ENCODE results near the gene DAB2IP. TPM values are rescaled to one million over a fixed set of nuclear protein-coding genes. Genes with fewer than 3 reads are reported as not detected.

The DAB2IP gene
- total RNA-seq, 2 experiments from 2014 or later = 0.18 to 0.33 TPM

GRCh38 chr9:121814594-121814993, 163.2 kb downstream of the DAB2IP start:
- no peaks in the 10 kb centered on the region for H3K9me3 Mint-ChIP-seq
- H3K4me1 Mint-ChIP-seq = no peaks in the 10 kb centered on the region
- no peaks in the 10 kb centered on the region for H3K27me3 Mint-ChIP-seq
- H3K36me3 Mint-ChIP-seq = no peaks in the 10 kb centered on the region
- no peak overlapping the region for H3K27ac Mint-ChIP-seq
- DNase-seq = no peak
- H3K4me3 Mint-ChIP-seq = no peak overlapping the region

GRCh38 chr9:121815084-121815483, 163.7 kb downstream of the DAB2IP start:
- Mint-ChIP-seq H3K4me1 (no peaks in the 10 kb centered on the region), H3K9me3 (no peaks in the 10 kb centered on the region), H3K27ac (no peak overlapping the region), H3K36me3 (no peaks in the 10 kb centered on the region), H3K27me3 (no peaks in the 10 kb centered on the region), H3K4me3 (no peak overlapping the region)
- no peak for DNase-seq

- no peaks in the 10 kb centered on the region for H3K27me3 Mint-ChIP-seq
Observed at GRCh38 chr9:121815546-121816448, 164.4 kb downstream of the DAB2IP start.

GRCh38 chr9:121816449-121816817, 165.0 kb downstream of the DAB2IP start:
- no peaks in the 10 kb centered on the region for H3K4me1 Mint-ChIP-seq

More at GRCh38 chr9:121815546-121816448, 164.4 kb downstream of the DAB2IP start:
- DNase-seq = no peak
- Mint-ChIP-seq H3K9me3 (no peaks in the 10 kb centered on the region), H3K4me3 (no peak overlapping the region), H3K4me1 (no peaks in the 10 kb centered on the region), H3K27ac (no peak overlapping the region), H3K36me3 (no peaks in the 10 kb centered on the region)

GRCh38 chr9:121816845-121817450, 165.5 kb downstream of the DAB2IP start:
- no peaks in the 10 kb centered on the region for H3K4me1 Mint-ChIP-seq
- no peaks in the 10 kb centered on the region for H3K36me3 Mint-ChIP-seq
- no peaks in the 10 kb centered on the region for H3K9me3 Mint-ChIP-seq
- no peak overlapping the region for H3K4me3 Mint-ChIP-seq
- no peak overlapping the region for H3K27ac Mint-ChIP-seq
- no peaks in the 10 kb centered on the region for H3K27me3 Mint-ChIP-seq
- no peak for DNase-seq

More at GRCh38 chr9:121816449-121816817, 165.0 kb downstream of the DAB2IP start:
- no peak for DNase-seq
- Mint-ChIP-seq H3K27ac (no peak overlapping the region), H3K27me3 (no peaks in the 10 kb centered on the region), H3K36me3 (no peaks in the 10 kb centered on the region), H3K9me3 (no peaks in the 10 kb centered on the region), H3K4me3 (no peak overlapping the region)

GRCh38 chr9:121817476-121817875, 166.0 kb downstream of the DAB2IP start:
- no peaks in the 10 kb centered on the region for H3K9me3 Mint-ChIP-seq
- H3K36me3 Mint-ChIP-seq = no peaks in the 10 kb centered on the region
- no peaks in the 10 kb centered on the region for H3K27me3 Mint-ChIP-seq
- DNase-seq = no peak
- H3K4me3 Mint-ChIP-seq = no peak overlapping the region
- no peak overlapping the region for H3K27ac Mint-ChIP-seq
- no peaks in the 10 kb centered on the region for H3K4me1 Mint-ChIP-seq

GRCh38 chr9:121818016-121818661, 166.7 kb downstream of the DAB2IP start:
- Mint-ChIP-seq H3K36me3 (no peaks in the 10 kb centered on the region), H3K9me3 (no peaks in the 10 kb centered on the region), H3K4me1 (no peaks in the 10 kb centered on the region), H3K4me3 (no peak overlapping the region), H3K27ac (no peak overlapping the region), H3K27me3 (no peaks in the 10 kb centered on the region)
- no peak for DNase-seq

- Mint-ChIP-seq H3K4me1 (no peaks in the 10 kb centered on the region), H3K9me3 (no peaks in the 10 kb centered on the region), H3K27me3 (no peaks in the 10 kb centered on the region), H3K27ac (no peak overlapping the region), H3K4me3 (no peak overlapping the region), H3K36me3 (no peaks in the 10 kb centered on the region)
- DNase-seq = no peak
Observed at GRCh38 chr9:121818841-121819427, 167.5 kb downstream of the DAB2IP start.

GRCh38 chr9:121819428-121820231, 168.2 kb downstream of the DAB2IP start:
- H3K4me1 Mint-ChIP-seq = no peaks in the 10 kb centered on the region
- no peak overlapping the region for H3K27ac Mint-ChIP-seq
- no peaks in the 10 kb centered on the region for H3K27me3 Mint-ChIP-seq
- DNase-seq = no peak
- H3K36me3 Mint-ChIP-seq = no peaks in the 10 kb centered on the region
- no peak overlapping the region for H3K4me3 Mint-ChIP-seq
- H3K9me3 Mint-ChIP-seq = no peaks in the 10 kb centered on the region

- Mint-ChIP-seq H3K27ac (no peak overlapping the region), H3K9me3 (no peaks in the 10 kb centered on the region), H3K4me3 (no peak overlapping the region), H3K4me1 (no peaks in the 10 kb centered on the region), H3K36me3 (no peaks in the 10 kb centered on the region), H3K27me3 (no peaks in the 10 kb centered on the region)
- DNase-seq = no peak
Observed at GRCh38 chr9:121820286-121821005, 169.0 kb downstream of the DAB2IP start.

- DNase-seq = no peak
- Mint-ChIP-seq H3K27ac (no peak overlapping the region), H3K4me1 (no peaks in the 10 kb centered on the region), H3K4me3 (no peak overlapping the region), H3K9me3 (no peaks in the 10 kb centered on the region), H3K27me3 (no peaks in the 10 kb centered on the region), H3K36me3 (no peaks in the 10 kb centered on the region)
Observed at GRCh38 chr9:121821326-121821725, 169.9 kb downstream of the DAB2IP start.

- H3K27me3 Mint-ChIP-seq = no peaks in the 10 kb centered on the region
- no peak for DNase-seq
- H3K9me3 Mint-ChIP-seq = no peaks in the 10 kb centered on the region
- no peaks in the 10 kb centered on the region for H3K36me3 Mint-ChIP-seq
- no peaks in the 10 kb centered on the region for H3K4me1 Mint-ChIP-seq
- H3K27ac Mint-ChIP-seq = no peak overlapping the region
- H3K4me3 Mint-ChIP-seq = peak overlapping the region; percentile 29
Observed at GRCh38 chr9:121822093-121823085, 171.0 kb downstream of the DAB2IP start.

Data from activated naive CD8-positive, alpha-beta T cell treated with anti-CD3 and anti-CD28 coated beads for 36 hours (primary cell).